Measurements from ENCODE around the gene SLC6A12. TPM values are rescaled to one million over a fixed set of nuclear protein-coding genes. Genes with fewer than 3 reads are reported as not detected.

SLC6A12 gene
- total RNA-seq, 1 experiment from 2014 or later = 0.79 TPM

- no peak overlapping the region for H3K4me3 Mint-ChIP-seq
- ChIA-PET CTCF (interaction anchor here (1.2 to 3.9 kb wide), 16 partner anchors 9 to 255 kb away, joined by 3 to 52 read pairs (median 13); no protein-coding TSS in a partner anchor), POLR2A (no interaction called here)
- DNase-seq (ENCODE audit: low spot score) (no peak), ATAC-seq (no peak)
- peaks cover 5% of the 10 kb centered on the region; the same call in 1 of the 2 replicates for H3K27me3 Mint-ChIP-seq (ENCODE audit: low read depth)
- H3K4me1 Mint-ChIP-seq = peaks cover 9% of the 10 kb centered on the region
- H3K36me3 Mint-ChIP-seq = no peaks in the 10 kb centered on the region
- TF ChIP-seq ZNF425 (CRISPR knock-in tag; conservative IDR thresholded peaks at IDR 0.05) = no peak
- TF ChIP-seq GTF2I (CRISPR knock-in tag; conservative IDR thresholded peaks at IDR 0.05) = no peak
- TF ChIP-seq, protein P1, sequence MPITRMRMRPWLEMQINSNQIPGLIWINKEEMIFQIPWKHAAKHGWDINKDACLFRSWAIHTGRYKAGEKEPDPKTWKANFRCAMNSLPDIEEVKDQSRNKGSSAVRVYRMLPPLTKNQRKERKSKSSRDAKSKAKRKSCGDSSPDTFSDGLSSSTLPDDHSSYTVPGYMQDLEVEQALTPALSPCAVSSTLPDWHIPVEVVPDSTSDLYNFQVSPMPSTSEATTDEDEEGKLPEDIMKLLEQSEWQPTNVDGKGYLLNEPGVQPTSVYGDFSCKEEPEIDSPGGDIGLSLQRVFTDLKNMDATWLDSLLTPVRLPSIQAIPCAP (CRISPR knock-in tag; IDR thresholded peaks at IDR 0.05) = no peak
- TF ChIP-seq USF2 (CRISPR knock-in tag; IDR thresholded peaks at IDR 0.05) = no peak
- no peak for TF ChIP-seq NR3C1 (CRISPR knock-in tag; conservative IDR thresholded peaks at IDR 0.05; ENCODE audit: low read depth)
- no peak for TF ChIP-seq FOXJ3 (CRISPR knock-in tag; IDR thresholded peaks at IDR 0.05; ENCODE audit: borderline replicate concordance)
- no peak for TF ChIP-seq EMX1 (CRISPR knock-in tag; IDR thresholded peaks at IDR 0.05)
- no peak for TF ChIP-seq TEAD1 (CRISPR knock-in tag; IDR thresholded peaks at IDR 0.05)
- no peak for TF ChIP-seq TP53 (CRISPR knock-in tag; IDR thresholded peaks at IDR 0.05)
- no peak for TF ChIP-seq ZNF512 (CRISPR knock-in tag; IDR thresholded peaks at IDR 0.05; ENCODE audit: borderline replicate concordance)
- TF ChIP-seq E2F4 (CRISPR knock-in tag; IDR thresholded peaks at IDR 0.05; ENCODE audit: borderline replicate concordance, low read depth) = no peak
- no peak for TF ChIP-seq ZNF219 (CRISPR knock-in tag; IDR thresholded peaks at IDR 0.05; ENCODE audit: borderline replicate concordance)
- TF ChIP-seq, protein P2, sequence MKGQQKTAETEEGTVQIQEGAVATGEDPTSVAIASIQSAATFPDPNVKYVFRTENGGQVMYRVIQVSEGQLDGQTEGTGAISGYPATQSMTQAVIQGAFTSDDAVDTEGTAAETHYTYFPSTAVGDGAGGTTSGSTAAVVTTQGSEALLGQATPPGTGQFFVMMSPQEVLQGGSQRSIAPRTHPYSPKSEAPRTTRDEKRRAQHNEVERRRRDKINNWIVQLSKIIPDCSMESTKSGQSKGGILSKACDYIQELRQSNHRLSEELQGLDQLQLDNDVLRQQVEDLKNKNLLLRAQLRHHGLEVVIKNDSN (CRISPR knock-in tag; IDR thresholded peaks at IDR 0.05) = no peak
- no peak for TF ChIP-seq TEAD4 (CRISPR knock-in tag; IDR thresholded peaks at IDR 0.05)
- no peak for TF ChIP-seq IRF2 (CRISPR knock-in tag; IDR thresholded peaks at IDR 0.05; ENCODE audit: borderline replicate concordance, low read depth)
- no peak for TF ChIP-seq E2F1 (CRISPR knock-in tag; IDR thresholded peaks at IDR 0.05)
- no peak for TF ChIP-seq ZNF317 (CRISPR knock-in tag; IDR thresholded peaks at IDR 0.05; ENCODE audit: borderline replicate concordance, low read depth)
- TF ChIP-seq MLX (CRISPR knock-in tag; IDR thresholded peaks at IDR 0.05) = no peak
- TF ChIP-seq FOXK1 (CRISPR knock-in tag; IDR thresholded peaks at IDR 0.05) = no peak
- H3K9me3 Mint-ChIP-seq = no peaks in the 10 kb centered on the region
- no peak overlapping the region for H3K27ac Mint-ChIP-seq
Observed at GRCh38 chr12:220946-221550, 7.1 kb upstream of the SLC6A12 start.
